ENCODE measurements around the gene METTL23. TPM values are rescaled to one million over a fixed set of nuclear protein-coding genes. Genes with fewer than 3 reads are reported as not detected.

METTL23 gene
- polyA plus RNA-seq, 1 donor from 2014 or later, result 59.8 TPM

- Histone ChIP-seq H3K9ac (ENCODE audit: low read length) (no peak overlapping the region), H3K36me3 (ENCODE audit: insufficient read depth, low read length) (no peaks in the 10 kb centered on the region), H3K4me3 (ENCODE audit: low read length) (no peak overlapping the region), H3K9me3 (ENCODE audit: low read length) (no peaks in the 10 kb centered on the region), H3F3A (ENCODE audit: insufficient read depth, low read length, poor library complexity, severe bottlenecking) (no peaks in the 10 kb centered on the region), H3K27ac (ENCODE audit: low read length) (no peak overlapping the region), H3K79me2 (replicated peaks; ENCODE audit: insufficient read depth, low read length) (no peaks in the 10 kb centered on the region), H2AFZ (ENCODE audit: low read depth, low read length) (no peak overlapping the region), H3K27me3 (ENCODE audit: insufficient read depth, low read depth, low read length) (no peaks in the 10 kb centered on the region), H3K4me2 (ENCODE audit: low read length) (no peak overlapping the region), H4K20me1 (ENCODE audit: insufficient read depth) (no peaks in the 10 kb centered on the region), H3K9me2 (ENCODE audit: insufficient read depth, low read length) (no peaks in the 10 kb centered on the region)
- TF ChIP-seq EZH2 (IDR thresholded peaks at IDR 0.05; ENCODE audit: borderline replicate concordance, insufficient read depth, low read length, poor library complexity, severe bottlenecking) (no peak), CTCF (IDR thresholded peaks at IDR 0.05; ENCODE audit: poor library complexity, severe bottlenecking) (no peak), MXI1 (conservative IDR thresholded peaks at IDR 0.05; ENCODE audit: poor library complexity, severe bottlenecking) (no peak), SMC3 (conservative IDR thresholded peaks at IDR 0.05; ENCODE audit: poor library complexity) (no peak)
These were observed 35.1 kb upstream of the METTL23 start for GRCh38 chr17:76691379-76692191.

- Histone ChIP-seq H3F3A (ENCODE audit: insufficient read depth, low read length, poor library complexity, severe bottlenecking) (no peaks in the 10 kb centered on the region), H2AFZ (ENCODE audit: low read depth, low read length) (no peak overlapping the region), H3K9me2 (ENCODE audit: insufficient read depth, low read length) (no peaks in the 10 kb centered on the region), H4K20me1 (ENCODE audit: insufficient read depth) (no peaks in the 10 kb centered on the region), H3K36me3 (ENCODE audit: insufficient read depth, low read length) (no peaks in the 10 kb centered on the region), H3K27ac (ENCODE audit: low read length) (no peak overlapping the region), H3K9ac (ENCODE audit: low read length) (no peak overlapping the region), H3K4me2 (ENCODE audit: low read length) (no peak overlapping the region), H3K79me2 (replicated peaks; ENCODE audit: insufficient read depth, low read length) (peaks cover 10% of the 10 kb centered on the region), H3K4me3 (ENCODE audit: low read length) (no peak overlapping the region), H3K9me3 (ENCODE audit: low read length) (no peaks in the 10 kb centered on the region), H3K27me3 (ENCODE audit: insufficient read depth, low read depth, low read length) (no peaks in the 10 kb centered on the region)
- no peak for TF ChIP-seq RAD21 (conservative IDR thresholded peaks at IDR 0.05)
- TF ChIP-seq EP300 (conservative IDR thresholded peaks at IDR 0.05; ENCODE audit: poor library complexity, severe bottlenecking), result no peak
- TF ChIP-seq MXI1 (conservative IDR thresholded peaks at IDR 0.05; ENCODE audit: poor library complexity, severe bottlenecking), result no peak
- TF ChIP-seq SMC3 (conservative IDR thresholded peaks at IDR 0.05; ENCODE audit: poor library complexity), result no peak
- TF ChIP-seq TAF1 (IDR thresholded peaks at IDR 0.05; ENCODE audit: low read depth), result no peak
- no peak for TF ChIP-seq REST (IDR thresholded peaks at IDR 0.05; ENCODE audit: borderline replicate concordance)
- no peak for TF ChIP-seq EZH2 (IDR thresholded peaks at IDR 0.05; ENCODE audit: borderline replicate concordance, insufficient read depth, low read length, poor library complexity, severe bottlenecking)
- TF ChIP-seq POLR2AphosphoS5 (IDR thresholded peaks at IDR 0.05), result no peak
- TF ChIP-seq CTCF (IDR thresholded peaks at IDR 0.05; ENCODE audit: poor library complexity, severe bottlenecking), result no peak
These were observed 31.4 kb upstream of the METTL23 start for GRCh38 chr17:76695059-76695831.
